GM23338 (cell line): ENCODE measurements around the gene SOS1. TPM values are rescaled to one million over a fixed set of nuclear protein-coding genes. Genes with fewer than 3 reads are reported as not detected.
A peak's percentile ranks its signal among the peaks of the same experiment; 100 is the strongest.

Experiments
- ATAC-seq: fragments of 200-7000 bp; cut with Tn5 transposase; 3 replicates; pipeline ENCODE4 v1.9.1; 2020
- DNase-seq: peaks from one replicate; pipeline ENCODE4 v3.0.0-alpha.2; 2015; ENCODE audit warnings: low spot score
- H2AFZ ChIP-seq: fragments of 200-600 bp; sonication (generic); 2 replicates; pipeline ENCODE4 v1.8.0; 2016; ENCODE audit warnings: antibody characterized with exemption, mild to moderate bottlenecking, moderate library complexity
- H3F3A ChIP-seq: fragments of 200-600 bp; sonication (generic); replicated peaks from 2 replicates; pipeline ENCODE4 v1.8.0; 2017; ENCODE audit warnings: antibody characterized with exemption, mixed run types, low read depth
- H3K27ac ChIP-seq: fragments of 200-600 bp; sonication (generic); 2 replicates; pipeline ENCODE4 v1.6.1; 2016; ENCODE audit warnings: low read depth
- H3K27me3 ChIP-seq: fragments of 200-600 bp; sonication (generic); 2 replicates; pipeline ENCODE4 v1.8.0; 2016; ENCODE audit warnings: mild to moderate bottlenecking, mixed run types, moderate library complexity; ENCODE audit not compliant: insufficient read depth
- H3K36me3 ChIP-seq: fragments of 200-600 bp; sonication (generic); 2 replicates; pipeline ENCODE4 v1.8.0; 2016; ENCODE audit warnings: mild to moderate bottlenecking; ENCODE audit not compliant: insufficient read depth
- H3K4me1 ChIP-seq: fragments of 200-600 bp; sonication (generic); 2 replicates; pipeline ENCODE4 v1.8.0; 2016; ENCODE audit warnings: mild to moderate bottlenecking, moderate library complexity; ENCODE audit not compliant: insufficient read depth
- H3K4me2 ChIP-seq: fragments of 200-600 bp; sonication (generic); 2 replicates; pipeline ENCODE4 v1.7.1; 2017; ENCODE audit warnings: mixed run types
- H3K4me3 ChIP-seq: fragments of 200-600 bp; sonication (generic); 2 replicates; pipeline ENCODE4 v1.6.1; 2016; ENCODE audit warnings: mixed run types
- H3K79me2 ChIP-seq: fragments of 200-600 bp; sonication (generic); replicated peaks from 2 replicates; pipeline ENCODE4 v1.8.0; 2017; ENCODE audit warnings: mild to moderate bottlenecking; ENCODE audit not compliant: insufficient read depth
- H3K9me2 ChIP-seq: fragments of 200-600 bp; sonication (generic); 2 replicates; pipeline ENCODE4 v1.8.0; 2017; ENCODE audit not compliant: insufficient read depth
- H4K20me1 ChIP-seq: fragments of 200-600 bp; sonication (generic); replicated peaks from 2 replicates; pipeline ENCODE4 v1.8.0; 2017; ENCODE audit warnings: mild to moderate bottlenecking; ENCODE audit not compliant: insufficient read depth
- H3K27ac Mint-ChIP-seq: 2 replicates; pipeline ENCODE4 v1.8.0; 2020; ENCODE audit warnings: inconsistent platforms, mild to moderate bottlenecking, moderate library complexity, mixed read lengths
- H3K27me3 Mint-ChIP-seq: 3 replicates; pipeline ENCODE4 v1.8.0; 2022; ENCODE audit warnings: low read depth, mild to moderate bottlenecking, moderate library complexity, mixed read lengths, inconsistent platforms; ENCODE audit not compliant: insufficient read depth, poor library complexity
- H3K36me3 Mint-ChIP-seq: 3 replicates; pipeline ENCODE4 v1.8.0; 2021; ENCODE audit warnings: low read depth, mild to moderate bottlenecking, inconsistent platforms, moderate library complexity, mixed read lengths
- H3K4me1 Mint-ChIP-seq: 3 replicates; pipeline ENCODE4 v1.8.0; 2020; ENCODE audit warnings: mild to moderate bottlenecking, inconsistent platforms, mixed read lengths
- H3K4me3 Mint-ChIP-seq: 3 replicates; pipeline ENCODE4 v1.8.0; 2021; ENCODE audit warnings: moderate library complexity, mild to moderate bottlenecking, inconsistent platforms, mixed read lengths
- H3K9me3 Mint-ChIP-seq: 3 replicates; pipeline ENCODE4 v1.8.0; 2020; ENCODE audit warnings: moderate library complexity, mild to moderate bottlenecking, inconsistent platforms, mixed read lengths
- CTCF ChIP-seq, 2 experiments: fragments of 200-600 bp in 1 of 2; sonication (generic) in 1 of 2; conservative IDR thresholded peaks; 2 replicates each; pipeline versions ENCODE4 v1.5.1 to v1.6.1; 2016 to 2017; ENCODE audit warnings: antibody characterized with exemption in 2 of 2, low read depth in 2 of 2, mild to moderate bottlenecking in 2 of 2, moderate library complexity in 1 of 2
- EZH2 ChIP-seq: fragments of 200-600 bp; sonication (generic); IDR thresholded peaks from one replicate; pipeline ENCODE4 v1.8.0; 2017; ENCODE audit warnings: antibody characterized with exemption, mild to moderate bottlenecking, low read depth; ENCODE audit not compliant: unreplicated experiment
- EZH2phosphoT487 ChIP-seq: fragments of 200-600 bp; sonication (generic); IDR thresholded peaks from one replicate; pipeline ENCODE4 v1.8.1; 2018; ENCODE audit warnings: antibody characterized with exemption; ENCODE audit not compliant: unreplicated experiment
- JUNB ChIP-seq: IDR thresholded peaks from one replicate; pipeline ENCODE4 v1.6.1; 2016; ENCODE audit warnings: antibody characterized with exemption; ENCODE audit not compliant: unreplicated experiment
- NANOG ChIP-seq: IDR thresholded peaks from 2 replicates; pipeline ENCODE4 v1.6.1; 2016; ENCODE audit warnings: antibody characterized with exemption, borderline replicate concordance
- POLR2AphosphoS5 ChIP-seq: IDR thresholded peaks from 2 replicates; pipeline ENCODE4 v1.6.1; 2016; ENCODE audit warnings: antibody characterized with exemption, low read depth
- ZNF114 ChIP-seq: fragments of 250-450 bp; sonication (Bioruptor Pico); IDR thresholded peaks from 2 replicates; pipeline ENCODE4 v1.5.0; 2020; ENCODE audit warnings: mild to moderate bottlenecking, moderate library complexity
- ZNF331 ChIP-seq: fragments of 250-450 bp; sonication (Bioruptor Pico); IDR thresholded peaks from 2 replicates; pipeline ENCODE4 v1.5.0; 2020; ENCODE audit warnings: low read depth, mild to moderate bottlenecking, moderate library complexity
- ZNF462 ChIP-seq: fragments of 250-450 bp; sonication (Bioruptor Pico); IDR thresholded peaks from 2 replicates; pipeline ENCODE4 v1.5.0; 2020; ENCODE audit warnings: mild to moderate bottlenecking, moderate library complexity
- polyA plus RNA-seq: library from polyadenylated mRNA; unstranded; fragments of >200 nt; fragmentation: Nextera tagmentation; extraction: Ambion mirVana; gene quantifications from 2 replicates; pipeline ENCODE4 v1.2.1, GENCODE V29; 2016
- total RNA-seq: library from RNA; depleted of rRNA; stranded (reverse); fragments of >200 nt; shearing (Covaris generic); gene quantifications from 2 replicates; pipeline ENCODE4 v1.2.3, GENCODE V29; 2014

SOS1 gene
- total and polyA plus RNA-seq, 2 experiments from 2014 or later, result 13.4 to 21.9 TPM

GRCh38 chr2:39022642-39023235, 98.1 kb downstream of the SOS1 start:
- Histone ChIP-seq H3K4me2 (no peak overlapping the region), H3F3A (no peaks in the 10 kb centered on the region), H3K4me1 (peaks cover 71% of the 10 kb centered on the region), H3K4me3 (no peak overlapping the region), H4K20me1 (no peaks in the 10 kb centered on the region), H3K9me2 (no peaks in the 10 kb centered on the region), H3K79me2 (no peaks in the 10 kb centered on the region), H3K27me3 (no peaks in the 10 kb centered on the region), H3K36me3 (no peaks in the 10 kb centered on the region), H2AFZ (no peak overlapping the region), H3K27ac (peak overlapping the region; percentile 46; the same call in 1 of the 2 replicates)
- Mint-ChIP-seq H3K4me3 (no peak overlapping the region), H3K36me3 (peaks cover 3% of the 10 kb centered on the region; the same call in 1 of the 3 replicates), H3K27ac (0 out of 2 replicates have a peak overlapping the region, but pooled peaks have one; percentile 42), H3K4me1 (peaks cover 44% of the 10 kb centered on the region), H3K9me3 (no peaks in the 10 kb centered on the region), H3K27me3 (peaks cover 3% of the 10 kb centered on the region)
- no peak for DNase-seq
- no peak for ATAC-seq
- TF ChIP-seq CTCF (conservative IDR thresholded peaks at IDR 0.05; ENCODE audit: low read depth in 2 of 2) (no peak), POLR2AphosphoS5 (no peak), ZNF331 (CRISPR knock-in tag) (no peak), ZNF462 (no peak), EZH2phosphoT487 (no peak), JUNB (no peak), NANOG (no peak), ZNF114 (CRISPR knock-in tag) (no peak), EZH2 (no peak)
